Caco-2 (cell line): ENCODE data around the gene FAM168A. TPM values are rescaled to one million over a fixed set of nuclear protein-coding genes. Genes with fewer than 3 reads are reported as not detected.

Experiments used
- BruUV-seq: library from RNA; stranded (reverse); fragments of 400-500 nt; replicated peaks from 2 replicates; lab custom pipeline; 2021; lab: Mats Ljungman, UMichigan
- CTCF ChIA-PET: fragments of 300-600 bp; sonication (Branson Sonifier 250); formaldehyde crosslinking; loops from one replicate; lab custom pipeline; 2022; ENCODE audit warnings: antibody characterized with exemption; lab: Charles Lee
- POLR2A ChIA-PET: fragments of 300-600 bp; sonication (Branson Sonifier 250); formaldehyde crosslinking; loops from one replicate; lab custom pipeline; 2022; ENCODE audit warnings: antibody characterized with exemption; lab: Charles Lee
- DNase-seq, 2 experiments: peaks; one replicate each; pipeline versions ENCODE4 v3.0.0 to v3.0.0-alpha.2; 2020 to 2022
- H3K27me3 ChIP-seq: replicated peaks from 2 replicates; pipeline ENCODE4 v1.6.0; 2011; ENCODE audit warnings: low read length; ENCODE audit not compliant: control insufficient read depth, insufficient read depth
- H3K36me3 ChIP-seq: 2 replicates; pipeline ENCODE4 v1.5.1; 2011; ENCODE audit warnings: low read length; ENCODE audit not compliant: control insufficient read depth, insufficient read depth
- H3K4me1 ChIP-seq: fragments of 250-450 bp; sonication (Bioruptor Pico); 2 replicates; pipeline ENCODE4 v1.5.1; 2020; ENCODE audit warnings: mild to moderate bottlenecking
- H3K4me3 ChIP-seq: 2 replicates; pipeline ENCODE4 v1.5.1; 2011; ENCODE audit warnings: low read depth, mild to moderate bottlenecking, control low read depth, low read length
- H3K9me3 ChIP-seq: fragments of 250-450 bp; sonication (Bioruptor Pico); 2 replicates; pipeline ENCODE4 v1.5.1; 2020; ENCODE audit warnings: mild to moderate bottlenecking, moderate library complexity
- H3K27ac Mint-ChIP-seq: one replicate; pipeline ENCODE4 v1.8.0; 2022; ENCODE audit warnings: mixed read lengths; ENCODE audit not compliant: unreplicated experiment
- H3K27me3 Mint-ChIP-seq: one replicate; pipeline ENCODE4 v1.8.0; 2022; ENCODE audit warnings: mixed read lengths; ENCODE audit not compliant: insufficient read depth, unreplicated experiment
- H3K36me3 Mint-ChIP-seq: one replicate; pipeline ENCODE4 v1.8.0; 2022; ENCODE audit warnings: mild to moderate bottlenecking, mixed read lengths; ENCODE audit not compliant: insufficient read depth, unreplicated experiment
- H3K4me1 Mint-ChIP-seq: one replicate; pipeline ENCODE4 v1.8.0; 2022; ENCODE audit warnings: low read depth, mixed read lengths; ENCODE audit not compliant: unreplicated experiment
- H3K4me3 Mint-ChIP-seq: one replicate; pipeline ENCODE4 v1.8.0; 2022; ENCODE audit warnings: mild to moderate bottlenecking, moderate library complexity, mixed read lengths; ENCODE audit not compliant: unreplicated experiment
- H3K9me3 Mint-ChIP-seq: one replicate; pipeline ENCODE4 v1.8.0; 2022; ENCODE audit warnings: mixed read lengths; ENCODE audit not compliant: unreplicated experiment
- intact Hi-C: fragments of 100-400 bp; cut with micrococcal nuclease; formaldehyde crosslinking; loops from one replicate; pipeline ENCODE4 v1.10.0; 2022; ENCODE audit not compliant: unreplicated experiment
- total RNA-seq: library from RNA; stranded (reverse); gene quantifications from 2 replicates; pipeline ENCODE4 v1.2.3, GENCODE V29; 2022
- TF ChIP-seq, protein P1 (sequence below), 2 experiments: fragments of 200-600 bp in 1 of 2; IDR thresholded peaks; 1 replicate in 1 of 2; 2 replicates in 1 of 2; pipeline versions ENCODE4 v1.5.1 to v1.8.0; 2011 to 2022; ENCODE audit warnings: antibody characterized with exemption in 1 of 2, control low read depth in 1 of 2, inconsistent platforms in 1 of 2, low read depth in 1 of 2, low read length in 1 of 2, mild to moderate bottlenecking in 1 of 2, moderate library complexity in 1 of 2; ENCODE audit not compliant: insufficient read depth in 1 of 2, severe bottlenecking in 1 of 2, unreplicated experiment in 1 of 2

The FAM168A gene
- total RNA-seq, 1 experiment from 2014 or later: 46.0 TPM

DNA sequence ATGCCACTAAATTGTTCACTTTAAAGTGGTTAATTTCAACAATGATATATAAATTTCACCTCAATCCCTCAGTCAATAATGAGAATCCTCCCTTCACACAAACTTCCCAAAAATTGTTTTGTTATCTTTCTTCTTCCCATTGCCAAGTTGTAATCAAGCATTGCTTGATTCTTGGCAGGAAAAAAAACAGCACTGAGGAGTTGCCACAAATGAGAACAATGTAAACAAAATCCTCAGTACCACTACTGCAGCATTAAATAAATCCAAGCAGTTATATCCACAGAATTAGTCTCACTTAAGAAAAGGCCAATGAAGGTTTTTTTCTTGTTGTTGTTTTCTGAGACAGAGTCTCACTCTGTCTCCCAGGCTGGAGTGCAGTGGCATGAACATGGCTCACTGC is 38.2 kb downstream of the FAM168A start:
- no TSS peak for BruUV-seq
- Histone ChIP-seq H3K4me1 (peaks cover 6% of the 10 kb centered on the region), H3K27me3 (no peaks in the 10 kb centered on the region), H3K4me3 (no peak overlapping the region), H3K36me3 (no peaks in the 10 kb centered on the region), H3K9me3 (no peaks in the 10 kb centered on the region)
- no peaks in the 10 kb centered on the region for H3K27me3 Mint-ChIP-seq
- no peak overlapping the region for H3K27ac Mint-ChIP-seq
- no peak for DNase-seq
- POLR2A ChIA-PET: no interaction called here
- peaks cover 7% of the 10 kb centered on the region for H3K4me1 Mint-ChIP-seq
- TF ChIP-seq, protein P1, sequence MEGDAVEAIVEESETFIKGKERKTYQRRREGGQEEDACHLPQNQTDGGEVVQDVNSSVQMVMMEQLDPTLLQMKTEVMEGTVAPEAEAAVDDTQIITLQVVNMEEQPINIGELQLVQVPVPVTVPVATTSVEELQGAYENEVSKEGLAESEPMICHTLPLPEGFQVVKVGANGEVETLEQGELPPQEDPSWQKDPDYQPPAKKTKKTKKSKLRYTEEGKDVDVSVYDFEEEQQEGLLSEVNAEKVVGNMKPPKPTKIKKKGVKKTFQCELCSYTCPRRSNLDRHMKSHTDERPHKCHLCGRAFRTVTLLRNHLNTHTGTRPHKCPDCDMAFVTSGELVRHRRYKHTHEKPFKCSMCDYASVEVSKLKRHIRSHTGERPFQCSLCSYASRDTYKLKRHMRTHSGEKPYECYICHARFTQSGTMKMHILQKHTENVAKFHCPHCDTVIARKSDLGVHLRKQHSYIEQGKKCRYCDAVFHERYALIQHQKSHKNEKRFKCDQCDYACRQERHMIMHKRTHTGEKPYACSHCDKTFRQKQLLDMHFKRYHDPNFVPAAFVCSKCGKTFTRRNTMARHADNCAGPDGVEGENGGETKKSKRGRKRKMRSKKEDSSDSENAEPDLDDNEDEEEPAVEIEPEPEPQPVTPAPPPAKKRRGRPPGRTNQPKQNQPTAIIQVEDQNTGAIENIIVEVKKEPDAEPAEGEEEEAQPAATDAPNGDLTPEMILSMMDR (IDR thresholded peaks at IDR 0.05; ENCODE audit: insufficient read depth in 1 of 2, low read depth in 1 of 2, low read length in 1 of 2, severe bottlenecking in 1 of 2, unreplicated experiment in 1 of 2): no peak
- no peak overlapping the region for H3K4me3 Mint-ChIP-seq
- peaks cover 9% of the 10 kb centered on the region for H3K9me3 Mint-ChIP-seq
- peaks cover 5% of the 10 kb centered on the region for H3K36me3 Mint-ChIP-seq
- CTCF ChIA-PET: no interaction called here
- intact Hi-C loops: loop anchor here (5.0 kb wide), 1 partner anchor 38 kb away; the partner anchor contains the start of gene FAM168A

GRCh38 chr11:73556966-73557365 is 40.9 kb downstream of the FAM168A start:
- DNase-seq: no peak
- peaks cover 10% of the 10 kb centered on the region for H3K9me3 Mint-ChIP-seq
- no peaks in the 10 kb centered on the region for H3K27me3 Mint-ChIP-seq
- intact Hi-C loops: loop anchor here (5.0 kb wide), 1 partner anchor 40 kb away; the partner anchor contains the start of gene FAM168A
- Histone ChIP-seq H3K4me3 (no peak overlapping the region), H3K4me1 (peaks cover 15% of the 10 kb centered on the region), H3K27me3 (no peaks in the 10 kb centered on the region), H3K36me3 (no peaks in the 10 kb centered on the region), H3K9me3 (no peaks in the 10 kb centered on the region)
- H3K27ac Mint-ChIP-seq: no peak overlapping the region
- BruUV-seq: no TSS peak
- ChIA-PET CTCF (no interaction called here), POLR2A (no interaction called here)
- H3K36me3 Mint-ChIP-seq: peaks cover 5% of the 10 kb centered on the region
- peaks cover 10% of the 10 kb centered on the region for H3K4me1 Mint-ChIP-seq
- TF ChIP-seq, protein P1 (IDR thresholded peaks at IDR 0.05; ENCODE audit: insufficient read depth in 1 of 2, low read depth in 1 of 2, low read length in 1 of 2, severe bottlenecking in 1 of 2, unreplicated experiment in 1 of 2): no peak
- H3K4me3 Mint-ChIP-seq: no peak overlapping the region

DNA sequence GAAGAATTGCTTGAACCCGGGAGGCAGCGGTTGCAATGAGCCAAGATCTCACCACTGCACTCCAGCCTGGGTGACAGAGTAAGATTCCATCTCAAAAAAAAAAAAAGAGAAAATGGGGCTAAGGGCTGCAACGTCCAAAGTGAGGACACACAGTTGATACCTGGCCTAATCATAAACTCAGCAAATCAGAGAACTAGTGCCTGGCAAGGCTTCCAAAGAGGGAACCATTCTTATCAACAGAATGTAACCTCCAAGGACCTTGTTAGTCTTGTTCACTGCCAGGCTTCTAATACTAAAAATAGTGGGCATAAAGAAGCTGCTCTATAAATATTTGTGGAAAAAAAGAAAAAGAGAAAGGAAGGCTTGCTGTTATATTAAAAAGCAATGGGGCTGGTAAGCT is 42.3 kb downstream of the FAM168A start:
- Mint-ChIP-seq H3K4me3 (no peak overlapping the region), H3K4me1 (peaks cover 10% of the 10 kb centered on the region), H3K36me3 (peaks cover 5% of the 10 kb centered on the region), H3K27me3 (no peaks in the 10 kb centered on the region), H3K9me3 (peaks cover 10% of the 10 kb centered on the region), H3K27ac (no peak overlapping the region)
- intact Hi-C loops: loop anchor here (5.0 kb wide), 1 partner anchor 42 kb away; the partner anchor contains the start of gene FAM168A
- no peak overlapping the region for H3K4me3 ChIP-seq
- TF ChIP-seq, protein P1 (IDR thresholded peaks at IDR 0.05; ENCODE audit: insufficient read depth in 1 of 2, low read depth in 1 of 2, low read length in 1 of 2, severe bottlenecking in 1 of 2, unreplicated experiment in 1 of 2): no peak
- ChIA-PET CTCF (interaction anchor here (1.5 kb wide), 1 partner anchor 77 kb away, joined by 7 read pairs; no protein-coding TSS in a partner anchor), POLR2A (interaction anchor here (0.7 kb wide), 1 partner anchor 87 kb away, joined by 6 read pairs; no protein-coding TSS in a partner anchor)
- DNase-seq: no peak
- no peaks in the 10 kb centered on the region for H3K36me3 ChIP-seq
- H3K27me3 ChIP-seq: no peaks in the 10 kb centered on the region
- BruUV-seq: no TSS peak
- H3K4me1 ChIP-seq: peaks cover 20% of the 10 kb centered on the region
- no peaks in the 10 kb centered on the region for H3K9me3 ChIP-seq
